Effector CD8-positive, alpha-beta T cell (primary cell): ENCODE measurements around the gene NAALADL1.
A peak's percentile ranks its signal among the peaks of the same experiment; 100 is the strongest.

Experiments
- DNase-seq: peaks from one replicate; lab custom pipeline; 2025; lab: John Stamatoyannopoulos, UW
- total RNA-seq, 4 experiments: gene quantifications; one replicate each; lab custom pipeline; 2026; lab: John Stamatoyannopoulos, UW

NAALADL1 gene
- total RNA-seq = 8.7 to 15.0 (median 11.2) reads per million in 4 experiments

GRCh38 chr11:65058419-65059054, at the start of gene NAALADL1:
Gene NAALADL1 (minus strand): TSS chr11:65058553. CDS start chr11:65058521, 32 bp downstream.
- no peak for DNase-seq

GRCh38 chr11:65107751-65108468, 49.6 kb upstream of the NAALADL1 start:
- DNase-seq = no peak

- DNase-seq = no peak
These were observed 48.7 kb upstream of the NAALADL1 start for GRCh38 chr11:65107078-65107477.

GRCh38 chr11:65104628-65105027, 46.3 kb upstream of the NAALADL1 start:
- DNase-seq = no peak

GRCh38 chr11:65103476-65103875, 45.1 kb upstream of the NAALADL1 start:
- no peak for DNase-seq

GRCh38 chr11:65102142-65103095, 44.1 kb upstream of the NAALADL1 start:
- no peak for DNase-seq

- DNase-seq = no peak
These were observed 42.5 kb upstream of the NAALADL1 start for GRCh38 chr11:65100674-65101350.

GRCh38 chr11:65096926-65097325, 38.6 kb upstream of the NAALADL1 start:
- no peak for DNase-seq

GRCh38 chr11:65095974-65096806, 37.8 kb upstream of the NAALADL1 start, which contains the start of gene VPS51:
Gene VPS51 (plus strand): TSS chr11:65096214. CDS start chr11:65096251, 37 bp downstream.
- DNase-seq = peak; percentile 74

GRCh38 chr11:65095427-65095826, 37.1 kb upstream of the NAALADL1 start:
- no peak for DNase-seq

GRCh38 chr11:65090628-65091027, 32.3 kb upstream of the NAALADL1 start:
- DNase-seq = no peak

GRCh38 chr11:65089621-65090020, 31.3 kb upstream of the NAALADL1 start:
- no peak for DNase-seq

- no peak for DNase-seq
These were observed 29.5 kb upstream of the NAALADL1 start for GRCh38 chr11:65087827-65088226.

- no peak for DNase-seq
These were observed 28.9 kb upstream of the NAALADL1 start for GRCh38 chr11:65087216-65087615.

- no peak for DNase-seq
These were observed 28.5 kb upstream of the NAALADL1 start for GRCh38 chr11:65086809-65087208.

GRCh38 chr11:65085446-65085845, 27.1 kb upstream of the NAALADL1 start:
- no peak for DNase-seq

GRCh38 chr11:65084598-65085375, 26.4 kb upstream of the NAALADL1 start:
- no peak for DNase-seq

GRCh38 chr11:65083834-65084597, 25.7 kb upstream of the NAALADL1 start, which contains the start of the genes CDCA5 and ZFPL1:
Gene CDCA5 (minus strand): TSS chr11:65084040. CDS start chr11:65083978, 62 bp downstream.
Gene ZFPL1 (plus strand): TSS chr11:65084222. CDS start chr11:65084699, 477 bp downstream.
- DNase-seq = peak; percentile 93
